Adrenal gland (tissue), 5 donors: ENCODE measurements around the gene MVD.

Experiments
- CTCF ChIP-seq, 6 experiments: fragments of 450-650 bp in 4 of 6; fragments of 200-600 bp in 2 of 6; sonication (generic) in 1 of 6; IDR thresholded peaks; 1 replicate in 5 of 6; 2 replicates in 1 of 6; pipeline versions ENCODE4 v1.5.1 to v1.8.0; 2016 to 2021; ENCODE audit warnings: antibody characterized with exemption in 6 of 6, mild to moderate bottlenecking in 2 of 6, moderate library complexity in 1 of 6
- POLR2A ChIP-seq, 2 donors: fragments of 450-650 bp; IDR thresholded peaks; one replicate each; pipeline ENCODE4 v1.6.1; 2017; ENCODE audit warnings: antibody characterized with exemption in 2 of 2, mild to moderate bottlenecking in 2 of 2, moderate library complexity in 1 of 2
- donor health status: DM: no; HTN: no; CAD: no.

GRCh38 chr16:88638323-88639230 lies 24.3 kb downstream of the MVD start, which contains the start of gene IL17C:
- no peak for TF ChIP-seq CTCF (IDR thresholded peaks at IDR 0.05)
- TF ChIP-seq POLR2A (IDR thresholded peaks at IDR 0.05), result no peak
